ENCODE measurements around the gene HOXD4. TPM values are rescaled to one million over a fixed set of nuclear protein-coding genes. Genes with fewer than 3 reads are reported as not detected.

Gene HOXD4
- total and polyA plus RNA-seq, 12 donors, result 0.13 to 1.6 (median 0.40) TPM; not detected in 2

GRCh38 chr2:176117823-176118371, 33.5 kb upstream of the HOXD4 start:
- intact Hi-C loops (cut with DNase I), result no loop called here
- Histone ChIP-seq H3K4me1 (peaks cover 0 to 16% (median 12%) of the 10 kb centered on the region in 9 donors), H3K4me3 (no peak overlapping the region), H3K9me3 (no peaks in the 10 kb centered on the region), H3K27me3 (peaks cover 77 to 100% (median 100%) of the 10 kb centered on the region in 7 donors), H3K27ac (no peak overlapping the region), H3K36me3 (no peaks in the 10 kb centered on the region)
- ATAC-seq, result no peak
- TF ChIP-seq CTCF (IDR thresholded peaks at IDR 0.05), result no peak
- 7 to 9% methylated on average over 11 of the region's 11 CpGs for WGBS, 2 donors
- DNase-seq, result no peak

GRCh38 chr2:176118601-176119339, 32.6 kb upstream of the HOXD4 start:
- intact Hi-C loops (cut with DNase I), result no loop called here
- Histone ChIP-seq H3K36me3 (no peaks in the 10 kb centered on the region), H3K27me3 (peaks cover 78 to 100% (median 100%) of the 10 kb centered on the region in 7 donors), H3K9me3 (no peaks in the 10 kb centered on the region), H3K4me3 (no peak overlapping the region), H3K4me1 (peaks cover 0 to 23% (median 17%) of the 10 kb centered on the region in 9 donors), H3K27ac (no peak overlapping the region)
- 10% methylated on average over 24 of the region's 24 CpGs for WGBS, 2 donors
- TF ChIP-seq CTCF (IDR thresholded peaks at IDR 0.05), result peak in 4 of 9 donors; percentile 6 to 39 (median 19)
- no peak for ATAC-seq
- no peak for DNase-seq

- no peak for TF ChIP-seq CTCF (IDR thresholded peaks at IDR 0.05)
- H3K27me3 ChIP-seq, result peaks cover 82 to 100% (median 100%) of the 10 kb centered on the region in 7 donors
- intact Hi-C loops (cut with DNase I), result loop anchor here in 6 of 10 donors (5.0 to 10.0 kb wide), 3 partner anchors 694 to 1027 kb away; no protein-coding TSS in a partner anchor
- no peaks in the 10 kb centered on the region for H3K36me3 ChIP-seq
- H3K27ac ChIP-seq, result no peak overlapping the region
- H3K9me3 ChIP-seq, result no peaks in the 10 kb centered on the region
- DNase-seq (no peak), ATAC-seq (no peak)
- WGBS, 2 donors, result 11 to 15% methylated on average over 13 of the region's 13 CpGs
- H3K4me3 ChIP-seq, result no peak overlapping the region
- H3K4me1 ChIP-seq, result peaks cover 0 to 23% (median 17%) of the 10 kb centered on the region in 9 donors
Observed at GRCh38 chr2:176120364-176121189, 30.8 kb upstream of the HOXD4 start.

Data from heart right ventricle (tissue), 16 donors.